OCI-LY1 (cell line): Measurements from ENCODE around the gene ZNF264.

Source experiments
- EZH2 ChIP-seq: fragments of 200-600 bp; sonication (generic), shearing (Covaris generic); IDR thresholded peaks from 2 replicates; pipeline ENCODE4 v1.8.0; 2017; ENCODE audit warnings: borderline replicate concordance, mixed run types, mild to moderate bottlenecking, antibody characterized with exemption, low read length, moderate library complexity, mixed read lengths
- TF ChIP-seq, protein P1 (sequence below): fragments of 200-600 bp; sonication (generic), shearing (Covaris generic); IDR thresholded peaks from 2 replicates; pipeline ENCODE4 v1.5.1; 2017; ENCODE audit warnings: mild to moderate bottlenecking, antibody characterized with exemption, low read length, moderate library complexity, mixed read lengths

- TF ChIP-seq, protein P1, sequence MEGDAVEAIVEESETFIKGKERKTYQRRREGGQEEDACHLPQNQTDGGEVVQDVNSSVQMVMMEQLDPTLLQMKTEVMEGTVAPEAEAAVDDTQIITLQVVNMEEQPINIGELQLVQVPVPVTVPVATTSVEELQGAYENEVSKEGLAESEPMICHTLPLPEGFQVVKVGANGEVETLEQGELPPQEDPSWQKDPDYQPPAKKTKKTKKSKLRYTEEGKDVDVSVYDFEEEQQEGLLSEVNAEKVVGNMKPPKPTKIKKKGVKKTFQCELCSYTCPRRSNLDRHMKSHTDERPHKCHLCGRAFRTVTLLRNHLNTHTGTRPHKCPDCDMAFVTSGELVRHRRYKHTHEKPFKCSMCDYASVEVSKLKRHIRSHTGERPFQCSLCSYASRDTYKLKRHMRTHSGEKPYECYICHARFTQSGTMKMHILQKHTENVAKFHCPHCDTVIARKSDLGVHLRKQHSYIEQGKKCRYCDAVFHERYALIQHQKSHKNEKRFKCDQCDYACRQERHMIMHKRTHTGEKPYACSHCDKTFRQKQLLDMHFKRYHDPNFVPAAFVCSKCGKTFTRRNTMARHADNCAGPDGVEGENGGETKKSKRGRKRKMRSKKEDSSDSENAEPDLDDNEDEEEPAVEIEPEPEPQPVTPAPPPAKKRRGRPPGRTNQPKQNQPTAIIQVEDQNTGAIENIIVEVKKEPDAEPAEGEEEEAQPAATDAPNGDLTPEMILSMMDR, result no peak
- TF ChIP-seq EZH2, result no peak
These were observed 10.9 kb downstream of the ZNF264 start for GRCh38 chr19:57202160-57202559.
